Fibroblast of lung (primary cell): ENCODE measurements around the gene CLASP1.

ENCODE experiments used
- EZH2 ChIP-seq: IDR thresholded peaks from 2 replicates; pipeline ENCODE4 v1.5.1; 2012; ENCODE audit warnings: low read length, control low read depth, mild to moderate bottlenecking; ENCODE audit errors: missing control alignments
- TF ChIP-seq, protein P1 (sequence below), 2 donors: IDR thresholded peaks in 1 of 2; conservative IDR thresholded peaks in 1 of 2; 1 replicate in 1 of 2; 2 replicates in 1 of 2; pipeline ENCODE4 v1.5.1; 2011 to 2012; ENCODE audit warnings: low read length in 2 of 2, control low read depth in 1 of 2, inconsistent platforms in 1 of 2, low read depth in 1 of 2, mild to moderate bottlenecking in 1 of 2

- TF ChIP-seq, protein P1, sequence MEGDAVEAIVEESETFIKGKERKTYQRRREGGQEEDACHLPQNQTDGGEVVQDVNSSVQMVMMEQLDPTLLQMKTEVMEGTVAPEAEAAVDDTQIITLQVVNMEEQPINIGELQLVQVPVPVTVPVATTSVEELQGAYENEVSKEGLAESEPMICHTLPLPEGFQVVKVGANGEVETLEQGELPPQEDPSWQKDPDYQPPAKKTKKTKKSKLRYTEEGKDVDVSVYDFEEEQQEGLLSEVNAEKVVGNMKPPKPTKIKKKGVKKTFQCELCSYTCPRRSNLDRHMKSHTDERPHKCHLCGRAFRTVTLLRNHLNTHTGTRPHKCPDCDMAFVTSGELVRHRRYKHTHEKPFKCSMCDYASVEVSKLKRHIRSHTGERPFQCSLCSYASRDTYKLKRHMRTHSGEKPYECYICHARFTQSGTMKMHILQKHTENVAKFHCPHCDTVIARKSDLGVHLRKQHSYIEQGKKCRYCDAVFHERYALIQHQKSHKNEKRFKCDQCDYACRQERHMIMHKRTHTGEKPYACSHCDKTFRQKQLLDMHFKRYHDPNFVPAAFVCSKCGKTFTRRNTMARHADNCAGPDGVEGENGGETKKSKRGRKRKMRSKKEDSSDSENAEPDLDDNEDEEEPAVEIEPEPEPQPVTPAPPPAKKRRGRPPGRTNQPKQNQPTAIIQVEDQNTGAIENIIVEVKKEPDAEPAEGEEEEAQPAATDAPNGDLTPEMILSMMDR (conservative IDR thresholded peaks at IDR 0.05 in 1 of 2, IDR thresholded peaks at IDR 0.05 in 1 of 2; ENCODE audit: low read depth in 1 of 2, low read length in 2 of 2): no peak
- TF ChIP-seq EZH2: no peak
Measured at GRCh38 chr2:121530212-121530705, 119.0 kb downstream of the CLASP1 start.
